ENCODE data around the gene FAM149B1.
A peak's percentile ranks its signal among the peaks of the same experiment; 100 is the strongest.

DNA sequence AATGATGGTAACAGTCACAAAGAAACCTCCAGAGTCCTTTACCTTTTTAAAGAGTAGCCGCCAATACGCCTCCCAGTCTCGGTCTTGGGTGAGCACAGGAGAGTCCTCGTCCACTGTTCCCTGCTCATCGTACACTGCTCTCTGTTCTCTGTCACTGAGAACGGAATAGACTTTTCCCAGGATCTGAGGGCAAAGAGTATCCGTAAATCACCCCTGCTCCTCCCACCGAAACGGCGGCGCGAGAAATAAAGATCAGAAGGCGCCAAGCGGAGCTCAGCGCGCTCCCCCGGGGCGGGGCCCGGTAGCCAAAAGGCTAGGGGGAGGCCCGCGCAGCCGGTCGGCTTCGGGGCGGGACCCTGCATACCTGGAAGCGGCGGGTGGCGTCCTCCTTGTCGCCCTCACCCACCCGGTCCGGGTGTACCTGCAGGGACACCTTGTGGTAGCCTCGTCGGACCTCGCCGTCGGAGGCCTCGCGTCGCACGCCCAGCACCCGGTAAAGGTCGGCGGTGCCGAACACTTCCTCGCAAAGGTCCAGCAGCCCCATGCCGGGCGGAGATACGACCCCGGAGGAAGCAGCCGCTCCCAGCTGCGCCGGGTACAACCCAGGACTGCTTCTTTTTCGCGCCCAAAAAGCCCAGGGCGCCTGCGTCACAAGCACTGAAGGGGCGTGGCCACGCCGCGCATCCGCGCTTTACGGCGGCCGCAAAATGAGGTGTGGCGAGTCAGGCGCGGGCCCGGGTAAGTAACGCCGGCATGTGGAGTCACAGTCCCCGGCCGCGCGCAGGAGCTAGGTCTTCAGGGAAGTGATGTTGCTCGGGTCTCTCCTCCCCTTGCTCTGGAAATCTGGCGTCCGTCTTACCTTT lies 79.0 kb downstream of the FAM149B1 start, which contains the start of gene DNAJC9:
- TF ChIP-seq, protein P1, sequence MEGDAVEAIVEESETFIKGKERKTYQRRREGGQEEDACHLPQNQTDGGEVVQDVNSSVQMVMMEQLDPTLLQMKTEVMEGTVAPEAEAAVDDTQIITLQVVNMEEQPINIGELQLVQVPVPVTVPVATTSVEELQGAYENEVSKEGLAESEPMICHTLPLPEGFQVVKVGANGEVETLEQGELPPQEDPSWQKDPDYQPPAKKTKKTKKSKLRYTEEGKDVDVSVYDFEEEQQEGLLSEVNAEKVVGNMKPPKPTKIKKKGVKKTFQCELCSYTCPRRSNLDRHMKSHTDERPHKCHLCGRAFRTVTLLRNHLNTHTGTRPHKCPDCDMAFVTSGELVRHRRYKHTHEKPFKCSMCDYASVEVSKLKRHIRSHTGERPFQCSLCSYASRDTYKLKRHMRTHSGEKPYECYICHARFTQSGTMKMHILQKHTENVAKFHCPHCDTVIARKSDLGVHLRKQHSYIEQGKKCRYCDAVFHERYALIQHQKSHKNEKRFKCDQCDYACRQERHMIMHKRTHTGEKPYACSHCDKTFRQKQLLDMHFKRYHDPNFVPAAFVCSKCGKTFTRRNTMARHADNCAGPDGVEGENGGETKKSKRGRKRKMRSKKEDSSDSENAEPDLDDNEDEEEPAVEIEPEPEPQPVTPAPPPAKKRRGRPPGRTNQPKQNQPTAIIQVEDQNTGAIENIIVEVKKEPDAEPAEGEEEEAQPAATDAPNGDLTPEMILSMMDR (IDR thresholded peaks at IDR 0.05; ENCODE audit: poor library complexity, severe bottlenecking), result peak; percentile 53
- TF ChIP-seq EZH2 (IDR thresholded peaks at IDR 0.05; ENCODE audit: borderline replicate concordance, insufficient read depth, low read length, poor library complexity, severe bottlenecking) (no peak), SMC3 (conservative IDR thresholded peaks at IDR 0.05; ENCODE audit: poor library complexity) (peak; percentile 31), POLR2AphosphoS5 (IDR thresholded peaks at IDR 0.05) (peak; percentile 55)

All from neural cell (in vitro differentiated cells).